Mesenteric fat pad (tissue), 1 donor: ENCODE data around the gene ESPN. TPM values are rescaled to one million over a fixed set of nuclear protein-coding genes. Genes with fewer than 3 reads are reported as not detected.
A peak's percentile ranks its signal among the peaks of the same experiment; 100 is the strongest.
"Not testable (repeated sequence)": the region's sequence is repeated elsewhere in the genome, so short reads cannot be mapped to it uniquely, and the experiment has no call there.

Experiments
- DNase-seq: peaks from one replicate; pipeline ENCODE4 v3.0.0-alpha.2; 2020; ENCODE audit warnings: low spot score
- long read RNA-seq: library from polyadenylated mRNA; unstranded; transcript quantifications from one replicate; pipeline ENCODE4 v2.0.0, GENCODE V29; 2020
- total RNA-seq: library from RNA; stranded (reverse); fragmentation: NEBNext Ultra II Directional; extraction: Animal tissue kit (Norgen Biotek cat#: 25700); gene quantifications from one replicate; pipeline ENCODE4 v1.2.1, GENCODE V29; 2021
- donor health status: DM: yes; HTN: yes; CAD: no.

ESPN gene, protein sequence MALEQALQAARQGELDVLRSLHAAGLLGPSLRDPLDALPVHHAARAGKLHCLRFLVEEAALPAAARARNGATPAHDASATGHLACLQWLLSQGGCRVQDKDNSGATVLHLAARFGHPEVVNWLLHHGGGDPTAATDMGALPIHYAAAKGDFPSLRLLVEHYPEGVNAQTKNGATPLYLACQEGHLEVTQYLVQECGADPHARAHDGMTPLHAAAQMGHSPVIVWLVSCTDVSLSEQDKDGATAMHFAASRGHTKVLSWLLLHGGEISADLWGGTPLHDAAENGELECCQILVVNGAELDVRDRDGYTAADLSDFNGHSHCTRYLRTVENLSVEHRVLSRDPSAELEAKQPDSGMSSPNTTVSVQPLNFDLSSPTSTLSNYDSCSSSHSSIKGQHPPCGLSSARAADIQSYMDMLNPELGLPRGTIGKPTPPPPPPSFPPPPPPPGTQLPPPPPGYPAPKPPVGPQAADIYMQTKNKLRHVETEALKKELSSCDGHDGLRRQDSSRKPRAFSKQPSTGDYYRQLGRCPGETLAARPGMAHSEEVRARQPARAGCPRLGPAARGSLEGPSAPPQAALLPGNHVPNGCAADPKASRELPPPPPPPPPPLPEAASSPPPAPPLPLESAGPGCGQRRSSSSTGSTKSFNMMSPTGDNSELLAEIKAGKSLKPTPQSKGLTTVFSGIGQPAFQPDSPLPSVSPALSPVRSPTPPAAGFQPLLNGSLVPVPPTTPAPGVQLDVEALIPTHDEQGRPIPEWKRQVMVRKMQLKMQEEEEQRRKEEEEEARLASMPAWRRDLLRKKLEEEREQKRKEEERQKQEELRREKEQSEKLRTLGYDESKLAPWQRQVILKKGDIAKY
- 0.80 TPM for total RNA-seq
- long read RNA-seq, partial matches to known transcripts, result 0 of 3 reads
- long read RNA-seq, other reads (novel, unspliced or antisense), result 3 of 3 reads

- DNase-seq, result no peak
Observed at GRCh38 chr1:6424619-6425593, at the start of gene ESPN. ESPN (plus strand) TSS chr1:6424776; CDS start chr1:6424956, 180 bp downstream.

DNA sequence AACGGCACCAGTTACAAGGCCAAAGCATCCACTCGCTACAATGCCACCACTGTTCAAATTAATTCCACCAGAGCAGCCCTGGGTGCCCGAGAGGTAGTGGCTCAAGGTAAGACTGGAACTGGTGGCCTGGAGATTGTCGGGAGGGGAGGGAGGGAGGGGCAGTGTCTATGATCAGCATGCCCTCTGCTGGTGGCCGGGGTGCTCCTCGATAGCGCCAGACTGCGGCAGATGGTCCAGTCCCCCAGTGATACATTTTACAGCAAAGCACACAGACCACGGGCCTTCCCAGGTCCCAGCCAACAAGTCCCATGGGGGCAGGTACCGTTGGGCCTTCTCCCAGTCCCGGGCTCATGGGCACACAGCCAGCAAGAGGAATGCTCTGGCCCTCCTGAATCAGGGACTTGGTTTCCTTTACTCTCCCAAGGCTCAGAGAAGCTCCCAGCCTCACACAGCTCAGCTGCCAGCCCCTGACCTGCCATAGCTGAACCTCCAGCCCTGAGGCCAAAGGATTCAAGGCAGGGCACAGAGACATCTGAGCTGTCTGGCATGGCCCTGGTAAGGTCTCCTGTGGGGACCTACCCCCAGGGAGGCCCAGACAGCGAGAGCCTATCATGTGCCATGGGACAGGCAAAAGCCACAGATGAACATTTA is 46.4 kb upstream of the ESPN start:
- DNase-seq, result no peak

GRCh38 chr1:6380037-6380436 is 44.5 kb upstream of the ESPN start:
- DNase-seq, result no peak

GRCh38 chr1:6384135-6384534 is 40.4 kb upstream of the ESPN start:
- no peak for DNase-seq

DNA sequence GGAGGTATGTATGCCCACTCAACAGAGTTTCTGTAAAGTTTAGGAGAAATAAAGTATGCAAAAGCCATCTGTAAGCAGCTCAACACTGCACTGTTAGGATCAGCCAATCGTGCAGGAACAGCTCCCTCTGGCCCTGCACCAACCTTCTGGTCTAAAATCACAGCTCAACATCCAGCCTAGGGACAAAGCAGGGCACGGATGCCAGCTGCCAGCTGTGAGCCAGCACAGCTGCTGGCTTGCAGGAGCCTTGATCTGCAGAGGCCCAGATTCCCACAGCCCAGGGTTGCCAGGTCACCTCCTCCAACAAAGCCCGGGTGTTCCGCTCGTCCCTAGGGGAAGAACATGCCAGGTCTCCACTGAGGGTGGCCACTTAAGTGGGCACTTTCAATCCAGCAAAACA is 39.6 kb upstream of the ESPN start:
- no peak for DNase-seq

DNA sequence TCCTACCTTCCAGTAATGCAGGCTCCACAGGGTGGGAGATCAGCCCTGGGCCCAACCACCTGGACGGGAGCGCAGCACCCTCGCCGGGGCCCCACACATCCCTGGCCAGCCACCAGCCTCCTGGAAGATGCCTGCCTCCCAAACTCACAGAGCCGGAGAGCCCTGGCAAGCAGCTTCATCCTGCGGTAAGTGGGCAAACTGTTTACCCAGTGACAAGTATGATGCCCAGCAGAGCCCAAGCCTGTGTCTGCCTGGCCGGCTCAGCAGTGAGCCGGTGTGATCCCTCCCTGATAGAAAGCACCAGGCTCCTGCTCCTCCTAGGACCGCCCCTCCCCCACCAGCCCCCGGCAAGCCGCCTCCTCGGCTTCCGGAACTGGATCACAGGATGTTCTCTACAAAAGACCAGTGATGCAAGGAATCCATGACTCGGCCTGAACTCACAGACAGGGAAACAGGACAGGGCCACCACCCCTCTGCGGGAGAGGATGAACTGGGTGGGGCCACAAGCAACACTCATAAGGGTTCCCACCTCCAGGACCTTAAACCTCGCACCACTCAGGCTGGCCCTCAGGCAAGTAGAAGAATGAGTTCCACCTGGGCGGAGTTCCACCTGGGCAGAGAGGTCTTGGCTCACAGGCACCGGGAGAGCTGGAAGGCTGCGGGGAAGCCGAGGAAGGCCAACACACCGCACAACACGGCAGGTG is 38.9 kb upstream of the ESPN start:
- DNase-seq, result no peak

GRCh38 chr1:6386371-6386949 is 38.1 kb upstream of the ESPN start:
- no peak for DNase-seq

- DNase-seq, result no peak
Observed at GRCh38 chr1:6389971-6390370, 34.6 kb upstream of the ESPN start.

DNA sequence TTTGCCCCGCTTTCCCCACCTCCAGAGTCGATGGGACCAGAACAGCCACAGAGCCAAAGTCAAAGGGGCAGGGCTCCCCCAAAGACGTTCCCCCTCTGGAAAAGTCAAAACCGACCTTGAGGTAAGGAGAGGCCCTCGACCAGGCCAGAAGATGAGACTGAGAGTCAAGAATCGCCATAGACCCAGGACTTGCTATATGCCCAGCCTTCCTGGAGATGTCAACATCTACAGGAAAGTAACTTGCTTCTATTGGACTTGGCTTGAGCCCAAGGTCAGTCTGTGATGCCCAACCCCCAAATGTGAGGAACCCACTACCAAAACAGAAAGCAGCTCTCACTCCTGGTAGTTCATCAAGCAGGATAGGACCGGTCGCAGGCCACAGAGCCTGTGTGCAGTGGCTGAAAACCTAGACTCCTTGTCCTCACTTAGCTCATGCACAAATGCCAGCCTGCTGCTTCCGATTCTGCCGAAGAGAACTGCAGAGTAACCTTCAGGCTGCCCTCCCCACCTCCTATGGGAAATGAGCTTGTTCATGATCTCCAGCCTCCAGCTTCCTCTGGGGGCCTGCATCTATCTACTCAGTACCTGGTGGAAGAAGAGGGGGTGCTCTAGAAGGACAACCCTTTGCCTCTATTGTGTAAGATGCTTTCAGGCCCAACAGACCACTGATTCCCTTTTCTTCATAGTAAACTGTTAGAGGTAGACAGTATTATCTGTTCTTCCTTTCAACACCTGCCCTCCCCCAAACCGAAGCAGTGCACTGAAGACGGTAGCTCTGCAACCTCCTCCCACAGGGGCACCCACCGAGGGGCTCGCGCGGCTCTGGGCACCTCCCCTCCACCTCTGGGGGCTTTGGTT is 32.4 kb upstream of the ESPN start:
- no peak for DNase-seq

DNA sequence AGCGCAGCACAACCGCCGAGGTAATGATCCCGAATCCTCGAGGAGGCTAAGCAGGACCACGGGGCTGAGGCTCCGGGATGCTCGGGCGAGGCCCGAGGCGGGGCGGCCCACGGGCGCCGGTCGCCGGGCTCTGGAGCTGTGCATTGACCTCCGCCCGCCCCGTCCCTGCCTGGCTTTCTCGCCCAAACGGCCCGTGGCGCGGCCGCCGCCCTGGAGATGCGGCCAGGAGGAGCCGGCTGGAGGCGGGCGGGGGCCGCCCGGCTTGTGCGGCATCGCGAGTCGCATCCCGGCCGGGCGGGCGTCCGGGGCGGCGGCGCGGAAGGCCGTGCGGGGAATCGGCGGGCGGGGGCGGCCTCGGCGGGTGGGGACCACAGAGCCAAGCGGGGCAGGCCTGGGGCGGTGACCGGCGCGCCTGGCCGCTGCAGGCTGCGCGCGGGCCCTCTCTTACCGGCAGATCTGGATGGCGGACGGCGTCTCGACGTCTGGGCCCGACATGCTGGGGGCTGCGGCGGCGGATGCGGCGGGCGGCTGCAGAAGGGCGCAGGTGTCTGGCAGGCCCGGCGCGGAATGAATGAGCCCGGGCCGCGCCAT is 31.7 kb upstream of the ESPN start:
- no peak for DNase-seq

- DNase-seq, result peak; percentile 93
Observed at GRCh38 chr1:6393400-6394187, 31.0 kb upstream of the ESPN start, which contains the start of gene ACOT7. ACOT7 (minus strand) TSS chr1:6393767; CDS start chr1:6393399, 368 bp downstream.

- not testable (repeated sequence) for DNase-seq
Observed at GRCh38 chr1:6395130-6395529, 29.4 kb upstream of the ESPN start.

DNA sequence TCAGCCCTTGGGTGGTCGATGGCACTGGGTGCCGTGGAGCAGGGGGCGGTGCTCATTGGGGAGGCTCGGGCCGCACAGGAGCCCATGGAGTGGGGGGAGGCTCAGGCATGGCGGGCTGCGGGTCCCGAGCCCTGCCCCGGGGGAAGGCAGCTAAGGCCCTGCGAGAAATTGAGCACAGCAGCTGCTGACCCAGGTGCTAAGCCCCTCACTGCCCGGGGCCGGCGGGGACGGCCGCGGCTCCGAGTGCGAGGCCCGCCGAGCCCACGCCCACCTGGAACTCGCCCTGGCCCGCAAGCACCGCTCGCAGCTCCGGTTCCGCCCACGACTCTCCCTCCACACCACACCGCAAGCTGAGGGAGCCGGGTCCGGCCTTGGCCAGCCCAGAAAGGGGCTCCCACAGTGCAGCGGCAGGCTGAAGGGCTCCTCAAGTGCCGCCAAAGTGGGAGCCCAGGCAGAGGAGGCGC is 28.8 kb upstream of the ESPN start:
- DNase-seq, result not testable (repeated sequence)

DNA sequence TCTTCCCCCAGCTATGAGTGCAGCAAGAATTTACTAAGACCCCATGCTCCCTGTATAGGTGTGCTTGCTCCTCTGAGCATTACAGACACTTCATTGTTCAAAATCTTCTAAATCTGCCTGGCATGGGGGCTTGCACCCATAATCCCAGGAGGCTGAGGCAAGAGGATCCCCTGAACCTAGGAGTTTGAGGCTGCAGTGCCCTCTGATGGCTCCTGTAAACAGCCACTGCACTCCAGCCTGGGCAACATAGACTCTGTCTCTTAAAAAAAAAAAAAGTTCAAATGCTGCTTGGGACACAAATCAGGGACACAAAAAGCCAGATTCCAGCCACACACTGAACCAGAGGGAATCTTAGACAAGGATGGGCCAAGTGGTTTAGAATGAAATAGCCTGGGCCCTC is 27.6 kb upstream of the ESPN start:
- DNase-seq, result no peak

DNA sequence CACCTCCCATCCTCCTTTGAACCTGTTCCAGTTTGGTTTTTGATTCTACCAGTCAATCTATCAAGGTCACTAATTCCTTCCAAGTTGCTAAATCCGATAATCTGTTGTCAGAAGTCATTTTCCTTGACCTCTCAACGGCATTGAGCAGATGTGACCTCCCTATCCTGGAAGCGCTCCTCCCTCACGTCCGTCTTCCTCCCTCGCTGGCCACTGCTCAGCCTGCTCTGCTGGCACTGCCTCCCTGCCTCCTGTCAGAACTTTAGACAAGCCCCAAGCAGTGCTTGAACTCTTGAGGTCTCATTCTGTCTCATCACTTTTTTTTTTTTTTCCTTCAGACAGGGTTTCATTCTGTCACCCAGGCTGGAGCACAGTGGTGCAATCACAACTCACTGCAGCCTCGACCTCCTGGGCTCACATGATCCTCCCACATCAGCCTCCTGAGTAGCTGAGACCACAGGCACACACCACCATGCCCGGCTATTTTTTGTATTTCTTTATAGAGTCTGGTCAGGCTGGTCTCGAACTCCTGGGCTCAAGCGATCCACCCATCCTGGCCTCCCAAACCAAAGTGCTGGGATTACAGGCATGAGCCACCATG is 26.6 kb upstream of the ESPN start:
- no peak for DNase-seq

DNA sequence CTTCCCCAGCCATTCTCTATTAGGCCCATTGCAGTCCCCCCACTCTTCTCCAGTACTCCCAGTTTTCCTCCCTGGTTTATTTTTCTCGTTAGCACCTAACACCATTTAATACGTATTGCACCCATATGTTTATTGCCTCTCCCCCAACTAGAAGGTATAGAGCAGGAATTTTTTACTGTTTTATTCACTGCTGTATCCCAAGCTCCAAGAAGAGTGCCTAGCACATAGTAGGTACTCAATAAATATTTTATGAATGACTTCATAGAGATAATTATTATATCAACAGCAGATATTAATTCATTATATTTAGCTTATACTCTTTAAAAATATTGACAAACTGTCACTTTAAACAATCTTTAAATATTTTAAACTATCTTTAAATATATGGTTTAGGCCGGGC is 25.3 kb upstream of the ESPN start:
- no peak for DNase-seq

DNA sequence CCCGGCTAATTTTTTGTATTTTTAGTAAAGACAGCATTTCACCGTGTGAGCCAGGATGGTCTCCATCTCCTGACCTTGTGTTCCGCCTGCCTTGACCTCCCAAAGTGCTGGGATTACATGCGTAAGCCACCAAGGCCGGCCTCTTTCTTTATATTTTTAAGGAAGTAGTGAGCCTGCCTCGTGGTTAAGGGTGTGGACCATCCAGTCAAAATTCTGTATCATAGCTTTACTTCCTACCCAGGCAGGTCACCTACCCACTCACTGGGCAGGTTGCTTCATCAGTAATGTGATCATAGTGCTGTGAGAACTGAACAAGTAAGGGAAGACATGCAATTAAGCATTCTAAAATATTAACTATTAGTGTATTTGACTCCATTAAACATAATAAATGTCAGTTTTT is 22.9 kb upstream of the ESPN start:
- DNase-seq, result no peak
